ENCODE results near the gene RAPGEF6. TPM values are rescaled to one million over a fixed set of nuclear protein-coding genes. Genes with fewer than 3 reads are reported as not detected.

RAPGEF6 gene
- total and polyA plus RNA-seq, 9 of the 15 experiments (the other 6 are each of a cell fraction or from before 2014, with no cell fraction given): 2.7 to 23.4 (median 12.7) TPM

DNA sequence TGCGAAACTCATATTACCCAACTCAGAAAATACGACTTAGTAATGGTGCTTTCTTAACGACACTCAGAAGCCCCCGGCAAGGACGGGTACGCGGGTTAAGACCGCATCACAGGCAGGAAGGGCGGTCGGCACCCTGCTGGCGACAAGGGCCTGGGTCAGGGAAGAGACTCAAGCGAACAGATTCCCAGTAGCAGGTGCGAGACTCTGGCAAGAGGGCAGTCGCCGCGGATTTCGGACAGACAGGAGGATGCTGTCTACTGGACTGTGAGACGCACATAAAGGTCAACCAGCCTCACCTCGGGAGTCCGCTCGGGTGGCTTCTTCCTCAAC lies 398 bp downstream of the RAPGEF6 start (continued):
- TF ChIP-seq ETS2 (tag; IDR thresholded peaks at IDR 0.05; ENCODE audit: borderline replicate concordance, poor library complexity, severe bottlenecking) (no peak), NFATC3 (IDR thresholded peaks at IDR 0.05) (no peak), SIN3A (IDR thresholded peaks at IDR 0.05; ENCODE audit: borderline replicate concordance in 2 of 2, control insufficient read depth in 1 of 2, low read depth in 2 of 2, low read length in 2 of 2) (peak in 1 of 2 experiments; percentile 47; a peak in 1 of 4 replicates), SNRNP70 (optimal IDR thresholded peaks at IDR 0.05; ENCODE audit: low read depth, low read length) (no peak), ZFP36 (IDR thresholded peaks at IDR 0.05; ENCODE audit: low read depth, low read length, partially characterized antibody) (no peak), ATF1 (CRISPR knock-in tag; IDR thresholded peaks at IDR 0.05) (no peak), ATF1 (tag; IDR thresholded peaks at IDR 0.05) (no peak), PHF20 (IDR thresholded peaks at IDR 0.05; ENCODE audit: partially characterized antibody) (peak; percentile 14), NCOA1 (IDR thresholded peaks at IDR 0.05; ENCODE audit: low read depth) (no peak), TCF3 (CRISPR knock-in tag; IDR thresholded peaks at IDR 0.05) (0 out of 2 replicates have a peak, but pooled peaks have one; percentile 5), ZNF212 (CRISPR knock-in tag; IDR thresholded peaks at IDR 0.05) (no peak)
- TF ChIP-seq, protein P1, sequence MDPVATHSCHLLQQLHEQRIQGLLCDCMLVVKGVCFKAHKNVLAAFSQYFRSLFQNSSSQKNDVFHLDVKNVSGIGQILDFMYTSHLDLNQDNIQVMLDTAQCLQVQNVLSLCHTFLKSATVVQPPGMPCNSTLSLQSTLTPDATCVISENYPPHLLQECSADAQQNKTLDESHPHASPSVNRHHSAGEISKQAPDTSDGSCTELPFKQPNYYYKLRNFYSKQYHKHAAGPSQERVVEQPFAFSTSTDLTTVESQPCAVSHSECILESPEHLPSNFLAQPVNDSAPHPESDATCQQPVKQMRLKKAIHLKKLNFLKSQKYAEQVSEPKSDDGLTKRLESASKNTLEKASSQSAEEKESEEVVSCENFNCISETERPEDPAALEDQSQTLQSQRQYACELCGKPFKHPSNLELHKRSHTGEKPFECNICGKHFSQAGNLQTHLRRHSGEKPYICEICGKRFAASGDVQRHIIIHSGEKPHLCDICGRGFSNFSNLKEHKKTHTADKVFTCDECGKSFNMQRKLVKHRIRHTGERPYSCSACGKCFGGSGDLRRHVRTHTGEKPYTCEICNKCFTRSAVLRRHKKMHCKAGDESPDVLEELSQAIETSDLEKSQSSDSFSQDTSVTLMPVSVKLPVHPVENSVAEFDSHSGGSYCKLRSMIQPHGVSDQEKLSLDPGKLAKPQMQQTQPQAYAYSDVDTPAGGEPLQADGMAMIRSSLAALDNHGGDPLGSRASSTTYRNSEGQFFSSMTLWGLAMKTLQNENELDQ (CRISPR knock-in tag; IDR thresholded peaks at IDR 0.05; ENCODE audit: borderline replicate concordance): no peak
- TF ChIP-seq, protein P2, sequence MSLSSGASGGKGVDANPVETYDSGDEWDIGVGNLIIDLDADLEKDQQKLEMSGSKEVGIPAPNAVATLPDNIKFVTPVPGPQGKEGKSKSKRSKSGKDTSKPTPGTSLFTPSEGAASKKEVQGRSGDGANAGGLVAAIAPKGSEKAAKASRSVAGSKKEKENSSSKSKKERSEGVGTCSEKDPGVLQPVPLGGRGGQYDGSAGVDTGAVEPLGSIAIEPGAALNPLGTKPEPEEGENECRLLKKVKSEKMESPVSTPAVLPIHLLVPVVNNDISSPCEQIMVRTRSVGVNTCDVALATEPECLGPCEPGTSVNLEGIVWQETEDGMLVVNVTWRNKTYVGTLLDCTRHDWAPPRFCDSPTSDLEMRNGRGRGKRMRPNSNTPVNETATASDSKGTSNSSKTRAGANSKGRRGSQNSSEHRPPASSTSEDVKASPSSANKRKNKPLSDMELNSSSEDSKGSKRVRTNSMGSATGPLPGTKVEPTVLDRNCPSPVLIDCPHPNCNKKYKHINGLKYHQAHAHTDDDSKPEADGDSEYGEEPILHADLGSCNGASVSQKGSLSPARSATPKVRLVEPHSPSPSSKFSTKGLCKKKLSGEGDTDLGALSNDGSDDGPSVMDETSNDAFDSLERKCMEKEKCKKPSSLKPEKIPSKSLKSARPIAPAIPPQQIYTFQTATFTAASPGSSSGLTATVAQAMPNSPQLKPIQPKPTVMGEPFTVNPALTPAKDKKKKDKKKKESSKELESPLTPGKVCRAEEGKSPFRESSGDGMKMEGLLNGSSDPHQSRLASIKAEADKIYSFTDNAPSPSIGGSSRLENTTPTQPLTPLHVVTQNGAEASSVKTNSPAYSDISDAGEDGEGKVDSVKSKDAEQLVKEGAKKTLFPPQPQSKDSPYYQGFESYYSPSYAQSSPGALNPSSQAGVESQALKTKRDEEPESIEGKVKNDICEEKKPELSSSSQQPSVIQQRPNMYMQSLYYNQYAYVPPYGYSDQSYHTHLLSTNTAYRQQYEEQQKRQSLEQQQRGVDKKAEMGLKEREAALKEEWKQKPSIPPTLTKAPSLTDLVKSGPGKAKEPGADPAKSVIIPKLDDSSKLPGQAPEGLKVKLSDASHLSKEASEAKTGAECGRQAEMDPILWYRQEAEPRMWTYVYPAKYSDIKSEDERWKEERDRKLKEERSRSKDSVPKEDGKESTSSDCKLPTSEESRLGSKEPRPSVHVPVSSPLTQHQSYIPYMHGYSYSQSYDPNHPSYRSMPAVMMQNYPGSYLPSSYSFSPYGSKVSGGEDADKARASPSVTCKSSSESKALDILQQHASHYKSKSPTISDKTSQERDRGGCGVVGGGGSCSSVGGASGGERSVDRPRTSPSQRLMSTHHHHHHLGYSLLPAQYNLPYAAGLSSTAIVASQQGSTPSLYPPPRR (CRISPR knock-in tag; IDR thresholded peaks at IDR 0.05; ENCODE audit: borderline replicate concordance): no peak
- TF ChIP-seq, protein P3, sequence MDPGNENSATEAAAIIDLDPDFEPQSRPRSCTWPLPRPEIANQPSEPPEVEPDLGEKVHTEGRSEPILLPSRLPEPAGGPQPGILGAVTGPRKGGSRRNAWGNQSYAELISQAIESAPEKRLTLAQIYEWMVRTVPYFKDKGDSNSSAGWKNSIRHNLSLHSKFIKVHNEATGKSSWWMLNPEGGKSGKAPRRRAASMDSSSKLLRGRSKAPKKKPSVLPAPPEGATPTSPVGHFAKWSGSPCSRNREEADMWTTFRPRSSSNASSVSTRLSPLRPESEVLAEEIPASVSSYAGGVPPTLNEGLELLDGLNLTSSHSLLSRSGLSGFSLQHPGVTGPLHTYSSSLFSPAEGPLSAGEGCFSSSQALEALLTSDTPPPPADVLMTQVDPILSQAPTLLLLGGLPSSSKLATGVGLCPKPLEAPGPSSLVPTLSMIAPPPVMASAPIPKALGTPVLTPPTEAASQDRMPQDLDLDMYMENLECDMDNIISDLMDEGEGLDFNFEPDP (CRISPR knock-in tag; IDR thresholded peaks at IDR 0.05): no peak
- TF ChIP-seq, protein P4, sequence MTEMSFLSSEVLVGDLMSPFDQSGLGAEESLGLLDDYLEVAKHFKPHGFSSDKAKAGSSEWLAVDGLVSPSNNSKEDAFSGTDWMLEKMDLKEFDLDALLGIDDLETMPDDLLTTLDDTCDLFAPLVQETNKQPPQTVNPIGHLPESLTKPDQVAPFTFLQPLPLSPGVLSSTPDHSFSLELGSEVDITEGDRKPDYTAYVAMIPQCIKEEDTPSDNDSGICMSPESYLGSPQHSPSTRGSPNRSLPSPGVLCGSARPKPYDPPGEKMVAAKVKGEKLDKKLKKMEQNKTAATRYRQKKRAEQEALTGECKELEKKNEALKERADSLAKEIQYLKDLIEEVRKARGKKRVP (CRISPR knock-in tag; IDR thresholded peaks at IDR 0.05): no peak

Measured in K562 (cell line).